ENCODE measurements around the gene PARL. TPM values are rescaled to one million over a fixed set of nuclear protein-coding genes. Genes with fewer than 3 reads are reported as not detected.

The PARL gene
- polyA plus RNA-seq, 2 of the 4 experiments (the other 2 are of a cell fraction), result 45.9 to 71.6 TPM

- CTCF ChIA-PET, result interaction anchor here (0.8 to 6.1 kb wide), 5 partner anchors 11 to 106 kb away, joined by 3 to 35 read pairs (median 3); partner anchors contain the start of gene PARL
- TF ChIP-seq RAD21 (conservative IDR thresholded peaks at IDR 0.05 in 1 of 2, IDR thresholded peaks at IDR 0.05 in 1 of 2) (no peak), EP300 (IDR thresholded peaks at IDR 0.05) (no peak), PBX3 (IDR thresholded peaks at IDR 0.05) (no peak), KDM1A (IDR thresholded peaks at IDR 0.05; ENCODE audit: low read depth) (no peak), KDM5A (IDR thresholded peaks at IDR 0.05) (no peak), HES2 (IDR thresholded peaks at IDR 0.05) (no peak), GATA3 (IDR thresholded peaks at IDR 0.05; ENCODE audit: borderline replicate concordance) (no peak), ZC3H11A (IDR thresholded peaks at IDR 0.05) (no peak), ZFP36 (IDR thresholded peaks at IDR 0.05; ENCODE audit: borderline replicate concordance, partially characterized antibody) (no peak), TFCP2L1 (CRISPR knock-in tag; IDR thresholded peaks at IDR 0.05) (no peak), HOXB13 (CRISPR knock-in tag; IDR thresholded peaks at IDR 0.05; ENCODE audit: low read depth) (no peak), NFE2L2 (conservative IDR thresholded peaks at IDR 0.05; ENCODE audit: low read length) (no peak), USF2 (IDR thresholded peaks at IDR 0.05) (no peak), HMGXB4 (CRISPR knock-in tag; IDR thresholded peaks at IDR 0.05; ENCODE audit: borderline replicate concordance) (no peak), FOSL2 (IDR thresholded peaks at IDR 0.05) (no peak), FOSL2 (CRISPR knock-in tag; IDR thresholded peaks at IDR 0.05) (no peak), JUN (IDR thresholded peaks at IDR 0.05) (no peak), PHF8 (IDR thresholded peaks at IDR 0.05; ENCODE audit: borderline replicate concordance, low read depth) (no peak), CEBPB (IDR thresholded peaks at IDR 0.05) (no peak), MYC (IDR thresholded peaks at IDR 0.05; ENCODE audit: borderline replicate concordance, low read length) (no peak), ZNF302 (CRISPR knock-in tag; IDR thresholded peaks at IDR 0.05) (no peak)
- ATAC-seq, result no peak
- POLR2A ChIA-PET, result no interaction called here
- no peak for FAIRE-seq
- Histone ChIP-seq H3K9me3 (no peaks in the 10 kb centered on the region), H3K4me3 (no peak overlapping the region), H3K4me2 (no peak overlapping the region), H3K27ac (no peak overlapping the region), H3K4me1 (peaks cover 7% of the 10 kb centered on the region; the same call in 1 of the 3 replicates)
- WGBS (ENCODE audit: missing lambda C conversion rate), result 78% methylated on average over 8 of the region's 14 CpGs
- DNase-seq (ENCODE audit: low read depth in 1 of 2, low spot score in 1 of 2), result no peak
Observed at GRCh38 chr3:183909030-183909600, 24.4 kb upstream of the PARL start.

GRCh38 chr3:183907911-183908331, 23.2 kb upstream of the PARL start:
- POLR2A ChIA-PET, result no interaction called here
- no peak overlapping the region for H3K4me3 ChIP-seq
- no peaks in the 10 kb centered on the region for H3K9me3 ChIP-seq
- 70% methylated on average over 2 of the region's 16 CpGs for WGBS (ENCODE audit: missing lambda C conversion rate)
- peaks cover 5% of the 10 kb centered on the region; the same call in 1 of the 3 replicates for H3K4me1 ChIP-seq
- FAIRE-seq (no peak), DNase-seq (ENCODE audit: low read depth in 1 of 2, low spot score in 1 of 2) (no peak), ATAC-seq (no peak)
- H3K4me2 ChIP-seq, result no peak overlapping the region
- no peak for TF ChIP-seq REST (IDR thresholded peaks at IDR 0.05)
- CTCF ChIA-PET, result interaction anchor here (1.0 to 6.1 kb wide), 2 partner anchors 13 to 382 kb away, joined by 4 to 35 read pairs; no protein-coding TSS in a partner anchor
- no peak overlapping the region for H3K27ac ChIP-seq

All from A549 (cell line).